ENCODE measurements around the gene LAD1. TPM values are rescaled to one million over a fixed set of nuclear protein-coding genes. Genes with fewer than 3 reads are reported as not detected.

The LAD1 gene
- total and polyA plus RNA-seq, 2 of the 13 experiments (the other 11 are each of a cell fraction or from before 2014, with no cell fraction given), result 10.8 to 65.6 TPM

DNA sequence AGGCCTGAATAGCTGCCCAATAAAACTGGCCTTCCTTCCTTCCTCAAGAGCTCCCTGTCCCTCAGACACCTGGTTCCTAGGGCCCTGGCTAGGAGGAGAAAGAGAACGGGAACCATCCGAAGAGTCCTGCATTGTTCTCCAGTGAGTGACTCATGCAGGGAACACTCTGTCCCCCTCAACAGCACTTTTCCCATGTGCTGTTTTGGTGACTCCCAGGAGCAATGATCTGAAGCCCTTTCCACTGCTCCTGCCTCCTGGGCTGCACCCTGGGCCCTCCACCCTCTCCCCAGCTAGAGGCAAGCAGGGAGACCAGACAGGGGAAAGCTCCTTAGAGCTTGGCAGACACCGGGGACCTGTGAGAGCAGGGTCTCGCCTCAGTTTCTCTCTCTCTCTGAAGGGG, 40.5 kb downstream of the LAD1 start:
- Histone ChIP-seq H3K4me2 (ENCODE audit: low read depth, low read length) (no peak overlapping the region), H3K4me1 (ENCODE audit: insufficient read depth, low read length) (no peaks in the 10 kb centered on the region), H3K36me3 (replicated peaks in 1 of 2; ENCODE audit: control insufficient read depth in 1 of 2, insufficient read depth in 2 of 2, low read length in 2 of 2) (no peaks in the 10 kb centered on the region), H3K27ac (ENCODE audit: extremely low read length, insufficient read depth, low read length) (no peak overlapping the region), H3K9me3 (ENCODE audit: low read length) (no peaks in the 10 kb centered on the region), H3K4me3 (replicated peaks in 1 of 3; ENCODE audit: insufficient read depth in 1 of 3, low read depth in 2 of 3, low read length in 3 of 3) (no peak overlapping the region), H3K9ac (ENCODE audit: insufficient read depth, low read depth, low read length) (no peak overlapping the region), H2AFZ (ENCODE audit: low read length) (no peak overlapping the region), H3K79me2 (ENCODE audit: insufficient read depth, low read length) (no peaks in the 10 kb centered on the region), H4K20me1 (ENCODE audit: insufficient read depth, low read length) (no peaks in the 10 kb centered on the region), H3K27me3 (ENCODE audit: control insufficient read depth in 1 of 2, insufficient read depth in 2 of 2, low read length in 2 of 2) (peaks cover 4 to 42% of the 10 kb centered on the region in 2 experiments)
- TF ChIP-seq CHD4 (IDR thresholded peaks at IDR 0.05; ENCODE audit: borderline replicate concordance, low read length), result no peak
- no peak for TF ChIP-seq GPN1 (CRISPR knock-in tag; IDR thresholded peaks at IDR 0.05; ENCODE audit: borderline replicate concordance)
- no peak for TF ChIP-seq WIZ (CRISPR knock-in tag; IDR thresholded peaks at IDR 0.05)
- no peak for TF ChIP-seq SATB2 (CRISPR knock-in tag; IDR thresholded peaks at IDR 0.05)
- no peak for TF ChIP-seq EEA1 (CRISPR knock-in tag; IDR thresholded peaks at IDR 0.05; ENCODE audit: borderline replicate concordance)
- intact Hi-C loops (cut with micrococcal nuclease; ENCODE audit: unreplicated experiment), result no loop called here
- 3% methylated on average over 4 of the region's 4 CpGs for WGBS (ENCODE audit: low lambda C conversion rate)
- DNase-seq (ENCODE audit: low spot score) (no peak), FAIRE-seq (no peak), ATAC-seq (no peak)
- BruUV-seq (replicated peaks), result no TSS peak
- ChIA-PET POLR2A (no interaction called here), CTCF (ENCODE audit: low intra/inter-chr PET ratio, low total read pairs) (no interaction called here)
- in situ Hi-C loops (cut with HindIII; ENCODE audit: extremely low pct_ligation_motif_present, low pct_unique_long_range_greater_than_20kb), result no loop called here

- CTCF ChIA-PET (ENCODE audit: low intra/inter-chr PET ratio, low total read pairs), result no interaction called here
- Histone ChIP-seq H3K4me3 (replicated peaks in 1 of 3; ENCODE audit: insufficient read depth in 1 of 3, low read depth in 2 of 3, low read length in 3 of 3) (no peak overlapping the region), H3K9me3 (ENCODE audit: low read length) (no peaks in the 10 kb centered on the region), H3K9ac (ENCODE audit: insufficient read depth, low read depth, low read length) (no peak overlapping the region), H4K20me1 (ENCODE audit: insufficient read depth, low read length) (no peaks in the 10 kb centered on the region), H3K27ac (ENCODE audit: extremely low read length, insufficient read depth, low read length) (no peak overlapping the region), H3K27me3 (ENCODE audit: control insufficient read depth in 1 of 2, insufficient read depth in 2 of 2, low read length in 2 of 2) (peaks cover 2 to 34% of the 10 kb centered on the region in 2 experiments), H3K4me1 (ENCODE audit: insufficient read depth, low read length) (no peaks in the 10 kb centered on the region), H2AFZ (ENCODE audit: low read length) (no peak overlapping the region), H3K36me3 (replicated peaks in 1 of 2; ENCODE audit: control insufficient read depth in 1 of 2, insufficient read depth in 2 of 2, low read length in 2 of 2) (no peaks in the 10 kb centered on the region), H3K4me2 (ENCODE audit: low read depth, low read length) (no peak overlapping the region), H3K79me2 (ENCODE audit: insufficient read depth, low read length) (no peaks in the 10 kb centered on the region)
- in situ Hi-C loops (cut with HindIII; ENCODE audit: extremely low pct_ligation_motif_present, low pct_unique_long_range_greater_than_20kb) (no loop called here), intact Hi-C loops (cut with micrococcal nuclease; ENCODE audit: unreplicated experiment) (no loop called here)
- no TSS peak for BruUV-seq (replicated peaks)
- 1% methylated on average over 10 of the region's 10 CpGs for WGBS (ENCODE audit: low lambda C conversion rate)
- DNase-seq (ENCODE audit: low spot score) (no peak), ATAC-seq (no peak), FAIRE-seq (no peak)
- POLR2A ChIA-PET, result no interaction called here
- TF ChIP-seq CBX1 (IDR thresholded peaks at IDR 0.05; ENCODE audit: low read depth), result no peak
- no peak for TF ChIP-seq ZNF660 (CRISPR knock-in tag; IDR thresholded peaks at IDR 0.05; ENCODE audit: borderline replicate concordance, low read depth)
- no peak for TF ChIP-seq ZNF557 (CRISPR knock-in tag; IDR thresholded peaks at IDR 0.05)
- no peak for TF ChIP-seq DMAP1 (CRISPR knock-in tag; IDR thresholded peaks at IDR 0.05)
- TF ChIP-seq, protein P1, sequence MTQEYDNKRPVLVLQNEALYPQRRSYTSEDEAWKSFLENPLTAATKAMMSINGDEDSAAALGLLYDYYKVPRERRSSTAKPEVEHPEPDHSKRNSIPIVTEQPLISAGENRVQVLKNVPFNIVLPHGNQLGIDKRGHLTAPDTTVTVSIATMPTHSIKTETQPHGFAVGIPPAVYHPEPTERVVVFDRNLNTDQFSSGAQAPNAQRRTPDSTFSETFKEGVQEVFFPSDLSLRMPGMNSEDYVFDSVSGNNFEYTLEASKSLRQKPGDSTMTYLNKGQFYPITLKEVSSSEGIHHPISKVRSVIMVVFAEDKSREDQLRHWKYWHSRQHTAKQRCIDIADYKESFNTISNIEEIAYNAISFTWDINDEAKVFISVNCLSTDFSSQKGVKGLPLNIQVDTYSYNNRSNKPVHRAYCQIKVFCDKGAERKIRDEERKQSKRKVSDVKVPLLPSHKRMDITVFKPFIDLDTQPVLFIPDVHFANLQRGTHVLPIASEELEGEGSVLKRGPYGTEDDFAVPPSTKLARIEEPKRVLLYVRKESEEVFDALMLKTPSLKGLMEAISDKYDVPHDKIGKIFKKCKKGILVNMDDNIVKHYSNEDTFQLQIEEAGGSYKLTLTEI (CRISPR knock-in tag; conservative IDR thresholded peaks at IDR 0.05), result no peak
Measured at GRCh38 chr1:201357636-201358348, 41.3 kb downstream of the LAD1 start.

Data from HepG2 (cell line).